OCI-LY7 (cell line): ENCODE results near the gene APBB1. TPM values are rescaled to one million over a fixed set of nuclear protein-coding genes. Genes with fewer than 3 reads are reported as not detected.

Experiments used
- BruUV-seq: library from RNA; stranded (reverse); fragments of 400-500 nt; replicated peaks from 2 replicates; lab custom pipeline; 2021; lab: Mats Ljungman, UMichigan
- CTCF ChIA-PET: fragments of 300-600 bp; sonication (Branson Sonifier 250); formaldehyde crosslinking; loops from one replicate; lab custom pipeline; 2022; ENCODE audit warnings: antibody characterized with exemption; ENCODE audit not compliant: unreplicated experiment; lab: Charles Lee
- POLR2A ChIA-PET: fragments of 300-600 bp; sonication (Branson Sonifier 250); formaldehyde crosslinking; loops from one replicate; lab custom pipeline; 2022; ENCODE audit warnings: antibody characterized with exemption; lab: Charles Lee
- DNase-seq: peaks from one replicate; pipeline ENCODE4 v3.0.0-alpha.2; 2015; ENCODE audit warnings: low spot score
- H2AFZ ChIP-seq: fragments of 200-600 bp; sonication (generic), shearing (Covaris generic); 2 replicates; pipeline ENCODE4 v1.6.1; 2014; ENCODE audit warnings: mild to moderate bottlenecking, antibody characterized with exemption, low read length, moderate library complexity
- H3K27ac ChIP-seq: fragments of 200-600 bp; sonication (generic); 2 replicates; pipeline ENCODE4 v1.5.1; 2014; ENCODE audit warnings: mixed run types, low read depth, mild to moderate bottlenecking, moderate library complexity, low read length, inconsistent platforms; ENCODE audit not compliant: poor library complexity, severe bottlenecking
- H3K36me3 ChIP-seq: fragments of 200-600 bp; sonication (generic); 2 replicates; pipeline ENCODE4 v1.6.1; 2014; ENCODE audit warnings: mild to moderate bottlenecking, antibody characterized with exemption, low read length, moderate library complexity, mixed read lengths; ENCODE audit not compliant: insufficient read depth
- H3K4me1 ChIP-seq: fragments of 200-600 bp; sonication (generic); 2 replicates; pipeline ENCODE4 v1.5.1; 2014; ENCODE audit warnings: mild to moderate bottlenecking, low read length; ENCODE audit not compliant: insufficient read depth, poor library complexity, severe bottlenecking
- H3K4me2 ChIP-seq: fragments of 200-600 bp; sonication (generic); 2 replicates; pipeline ENCODE4 v1.6.1; 2014; ENCODE audit warnings: mild to moderate bottlenecking, low read length
- H3K4me3 ChIP-seq: fragments of 200-600 bp; sonication (generic); 2 replicates; pipeline ENCODE4 v1.5.1; 2014; ENCODE audit warnings: mild to moderate bottlenecking, low read depth, low read length; ENCODE audit not compliant: poor library complexity, severe bottlenecking
- H3K79me2 ChIP-seq: fragments of 200-600 bp; sonication (generic); 2 replicates; pipeline ENCODE4 v1.6.1; 2016; ENCODE audit warnings: low read depth, mild to moderate bottlenecking, low read length, moderate library complexity, mixed read lengths; ENCODE audit not compliant: insufficient read depth
- H3K9me2 ChIP-seq: fragments of 200-600 bp; sonication (generic); 2 replicates; pipeline ENCODE4 v1.6.1; 2016; ENCODE audit warnings: mild to moderate bottlenecking, low read length, mixed read lengths; ENCODE audit not compliant: insufficient read depth
- H3K9me3 ChIP-seq: fragments of 200-600 bp; sonication (generic); 2 replicates; pipeline ENCODE4 v1.6.1; 2014; ENCODE audit warnings: mild to moderate bottlenecking, mixed run types, low read length, mixed read lengths
- H4K20me1 ChIP-seq: fragments of 200-600 bp; sonication (generic); 2 replicates; pipeline ENCODE4 v1.6.1; 2014; ENCODE audit warnings: mild to moderate bottlenecking, antibody characterized with exemption, low read length, moderate library complexity, mixed read lengths; ENCODE audit not compliant: insufficient read depth
- EZH2phosphoT487 ChIP-seq: fragments of 200-600 bp; sonication (generic); IDR thresholded peaks from 2 replicates; pipeline ENCODE4 v1.6.1; 2018; ENCODE audit warnings: low read depth, borderline replicate concordance, mild to moderate bottlenecking, mixed run types, antibody characterized with exemption, low read length, moderate library complexity, mixed read lengths
- intact Hi-C: fragments of 100-400 bp; cut with micrococcal nuclease; formaldehyde crosslinking; loops from one replicate; pipeline ENCODE4 v1.10.0; 2022; ENCODE audit not compliant: unreplicated experiment
- total RNA-seq, 2 experiments: library from RNA; depleted of rRNA in 1 of 2; stranded (reverse); fragments of >200 nt in 1 of 2; shearing (Covaris generic) in 1 of 2; gene quantifications; 2 replicates each; pipeline ENCODE4 v1.2.3, GENCODE V29; 2014 to 2022
- TF ChIP-seq, protein P1 (sequence below): fragments of 200-600 bp; sonication (generic); conservative IDR thresholded peaks from 2 replicates; pipeline ENCODE4 v1.5.1; 2014; ENCODE audit warnings: mild to moderate bottlenecking, antibody characterized with exemption, low read length, moderate library complexity, mixed read lengths

APBB1 gene
- total RNA-seq, 2 experiments from 2014 or later, result 25.5 to 30.4 TPM

GRCh38 chr11:6456361-6457073, 37.6 kb upstream of the APBB1 start:
- no peak overlapping the region for H2AFZ ChIP-seq
- no TSS peak for BruUV-seq
- ChIA-PET POLR2A (interaction anchor here (0.8 to 1.4 kb wide), 4 partner anchors 13 to 31 kb away, joined by 3 to 5 read pairs (median 3); partner anchors contain the start of genes ARFIP2 and TIMM10B), CTCF (interaction anchor here (0.5 to 1.0 kb wide), 3 partner anchors 13 to 67 kb away, joined by 3 read pairs; no protein-coding TSS in a partner anchor)
- TF ChIP-seq EZH2phosphoT487, result no peak
- TF ChIP-seq, protein P1, sequence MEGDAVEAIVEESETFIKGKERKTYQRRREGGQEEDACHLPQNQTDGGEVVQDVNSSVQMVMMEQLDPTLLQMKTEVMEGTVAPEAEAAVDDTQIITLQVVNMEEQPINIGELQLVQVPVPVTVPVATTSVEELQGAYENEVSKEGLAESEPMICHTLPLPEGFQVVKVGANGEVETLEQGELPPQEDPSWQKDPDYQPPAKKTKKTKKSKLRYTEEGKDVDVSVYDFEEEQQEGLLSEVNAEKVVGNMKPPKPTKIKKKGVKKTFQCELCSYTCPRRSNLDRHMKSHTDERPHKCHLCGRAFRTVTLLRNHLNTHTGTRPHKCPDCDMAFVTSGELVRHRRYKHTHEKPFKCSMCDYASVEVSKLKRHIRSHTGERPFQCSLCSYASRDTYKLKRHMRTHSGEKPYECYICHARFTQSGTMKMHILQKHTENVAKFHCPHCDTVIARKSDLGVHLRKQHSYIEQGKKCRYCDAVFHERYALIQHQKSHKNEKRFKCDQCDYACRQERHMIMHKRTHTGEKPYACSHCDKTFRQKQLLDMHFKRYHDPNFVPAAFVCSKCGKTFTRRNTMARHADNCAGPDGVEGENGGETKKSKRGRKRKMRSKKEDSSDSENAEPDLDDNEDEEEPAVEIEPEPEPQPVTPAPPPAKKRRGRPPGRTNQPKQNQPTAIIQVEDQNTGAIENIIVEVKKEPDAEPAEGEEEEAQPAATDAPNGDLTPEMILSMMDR, result no peak
- no peak for DNase-seq
- no peaks in the 10 kb centered on the region; the same call in 1 of the 2 replicates for H3K36me3 ChIP-seq
- H3K4me3 ChIP-seq, result no peak overlapping the region
- peaks cover 30% of the 10 kb centered on the region for H3K4me1 ChIP-seq
- H3K27ac ChIP-seq, result no peak overlapping the region
- no peak overlapping the region for H3K4me2 ChIP-seq
- no peaks in the 10 kb centered on the region for H3K79me2 ChIP-seq
- H3K9me2 ChIP-seq, result no peaks in the 10 kb centered on the region
- intact Hi-C loops, result no loop called here
- H3K9me3 ChIP-seq, result no peaks in the 10 kb centered on the region
- no peaks in the 10 kb centered on the region for H4K20me1 ChIP-seq

GRCh38 chr11:6455070-6455469, 36.2 kb upstream of the APBB1 start:
- CTCF ChIA-PET, result interaction anchor here (0.8 to 1.1 kb wide), 4 partner anchors 9 to 92 kb away, joined by 3 to 9 read pairs (median 4); no protein-coding TSS in a partner anchor
- H2AFZ ChIP-seq, result no peak overlapping the region
- TF ChIP-seq, protein P1, result no peak
- TF ChIP-seq EZH2phosphoT487, result no peak
- POLR2A ChIA-PET, result interaction anchor here (0.5 to 2.6 kb wide), 13 partner anchors 9 to 326 kb away, joined by 3 to 11 read pairs (median 3); partner anchors contain the start of genes ARFIP2, SMPD1 and TIMM10B
- intact Hi-C loops, result no loop called here
- no peak overlapping the region for H3K4me3 ChIP-seq
- H3K4me1 ChIP-seq, result peaks cover 30% of the 10 kb centered on the region
- no peaks in the 10 kb centered on the region for H3K9me2 ChIP-seq
- H3K36me3 ChIP-seq, result peaks cover 13% of the 10 kb centered on the region
- no peaks in the 10 kb centered on the region for H3K79me2 ChIP-seq
- peak; percentile 45 for DNase-seq
- no peaks in the 10 kb centered on the region for H4K20me1 ChIP-seq
- H3K27ac ChIP-seq, result peak overlapping the region; percentile 44
- no TSS peak for BruUV-seq
- H3K4me2 ChIP-seq, result peak overlapping the region; percentile 40
- H3K9me3 ChIP-seq, result no peaks in the 10 kb centered on the region

- no peak overlapping the region for H3K4me3 ChIP-seq
- H3K27ac ChIP-seq, result no peak overlapping the region
- H3K9me2 ChIP-seq, result no peaks in the 10 kb centered on the region
- TF ChIP-seq EZH2phosphoT487, result no peak
- TF ChIP-seq, protein P1, result no peak
- 0 out of 2 replicates have a peak overlapping the region, but pooled peaks have one; percentile 21 for H3K4me2 ChIP-seq
- H3K4me1 ChIP-seq, result peaks cover 30% of the 10 kb centered on the region
- no peak for DNase-seq
- no peaks in the 10 kb centered on the region for H3K79me2 ChIP-seq
- no peaks in the 10 kb centered on the region for H3K9me3 ChIP-seq
- H4K20me1 ChIP-seq, result no peaks in the 10 kb centered on the region
- no peak overlapping the region for H2AFZ ChIP-seq
- intact Hi-C loops, result no loop called here
- H3K36me3 ChIP-seq, result peaks cover 19% of the 10 kb centered on the region
- ChIA-PET CTCF (interaction anchor here (2.1 kb wide), 1 partner anchor 74 kb away, joined by 7 read pairs; no protein-coding TSS in a partner anchor), POLR2A (interaction anchor here (0.5 to 1.2 kb wide), 4 partner anchors 36 to 515 kb away, joined by 3 to 6 read pairs (median 4); partner anchors contain the start of gene SMPD1)
- BruUV-seq, result no TSS peak
Observed at GRCh38 chr11:6453152-6453551, 34.3 kb upstream of the APBB1 start.
